ENCODE data around the gene APOBR.
"Not testable (repeated sequence)": the region's sequence is repeated elsewhere in the genome, so short reads cannot be mapped to it uniquely, and the experiment has no call there.

Gene APOBR

DNA sequence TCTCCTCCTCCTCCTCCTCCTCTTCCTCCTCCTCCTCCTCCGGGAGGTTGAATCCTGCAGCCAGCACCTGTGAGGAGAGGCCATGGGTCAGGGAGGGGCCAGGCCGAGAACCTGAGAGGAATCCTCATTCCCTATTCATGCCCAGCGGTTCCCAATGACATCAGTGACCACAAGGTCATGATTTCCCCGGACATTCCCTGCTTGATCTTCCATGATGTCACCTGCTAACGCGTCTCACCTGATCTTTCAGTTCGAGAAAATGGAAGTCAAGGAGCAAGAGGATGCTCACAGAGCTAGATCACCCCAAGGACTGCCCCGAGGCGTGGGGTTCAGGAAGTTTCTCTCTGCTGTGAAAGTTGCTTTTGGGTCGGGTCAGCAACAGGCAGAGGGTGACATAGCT lies 5.4 kb downstream of the APOBR start:
- Histone ChIP-seq H3K9ac (ENCODE audit: low read length in 2 of 2) (no peak overlapping the region), H3K4me3 (ENCODE audit: low read length in 2 of 2) (no peak overlapping the region), H3K27ac (ENCODE audit: low read length) (no peak overlapping the region), H3K4me1 (ENCODE audit: control insufficient read depth, insufficient read depth, low read length) (no peaks in the 10 kb centered on the region), H3K27me3 (ENCODE audit: control insufficient read depth in 1 of 2, insufficient read depth in 2 of 2, low read length in 2 of 2) (peaks cover 0 to 2% of the 10 kb centered on the region in 2 donors), H3K9me3 (ENCODE audit: control insufficient read depth in 2 of 2, low read length in 2 of 2) (no peaks in the 10 kb centered on the region), H3K36me3 (ENCODE audit: control insufficient read depth in 2 of 2, insufficient read depth in 2 of 2, low read length in 2 of 2) (no peaks in the 10 kb centered on the region)

DNA sequence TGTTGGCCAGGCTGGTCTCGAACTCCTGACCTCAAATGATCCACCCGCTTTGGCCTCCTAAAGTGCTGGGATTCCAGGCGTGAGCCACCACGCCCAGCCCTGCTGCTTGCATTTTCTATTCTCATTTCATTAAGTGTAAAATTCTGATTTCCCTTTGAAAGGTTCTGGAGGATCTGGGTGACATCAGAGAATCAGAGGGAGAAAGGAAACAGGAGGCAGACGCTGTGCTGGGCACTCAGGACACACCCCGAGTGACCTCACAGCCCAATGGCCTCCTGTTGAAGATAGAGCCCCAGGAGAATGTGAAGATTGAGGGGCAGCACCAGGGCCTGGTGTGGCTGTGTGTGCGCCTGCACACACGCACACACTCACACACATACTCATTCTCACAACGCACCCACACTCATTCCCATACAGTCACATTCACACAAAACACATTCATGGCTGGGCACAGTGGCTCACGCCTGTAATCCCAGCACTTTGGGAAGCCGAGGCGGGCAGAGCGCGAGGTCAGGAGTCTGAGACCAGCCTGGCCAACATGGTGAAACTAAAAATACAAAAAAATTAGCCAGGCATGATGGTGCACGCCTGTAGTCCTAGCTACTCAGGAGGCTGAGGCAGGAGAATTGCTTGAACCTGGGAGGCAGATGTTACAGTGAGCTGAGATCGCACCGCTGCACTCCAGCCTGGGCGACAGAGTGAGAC lies 6.2 kb downstream of the APOBR start:
- not testable (repeated sequence) for H3K9me3 ChIP-seq (ENCODE audit: control insufficient read depth in 2 of 2, low read length in 2 of 2); H3K27ac ChIP-seq (ENCODE audit: low read length); H3K4me3 ChIP-seq (ENCODE audit: low read length in 2 of 2); H3K9ac ChIP-seq (ENCODE audit: low read length in 2 of 2); H3K27me3 ChIP-seq (ENCODE audit: control insufficient read depth in 1 of 2, insufficient read depth in 2 of 2, low read length in 2 of 2); H3K4me1 ChIP-seq (ENCODE audit: control insufficient read depth, insufficient read depth, low read length); H3K36me3 ChIP-seq (ENCODE audit: control insufficient read depth in 2 of 2, insufficient read depth in 2 of 2, low read length in 2 of 2)

- Histone ChIP-seq H3K4me1 (ENCODE audit: control insufficient read depth, insufficient read depth, low read length) (no peaks in the 10 kb centered on the region), H3K9ac (ENCODE audit: low read length in 2 of 2) (no peak overlapping the region), H3K27ac (ENCODE audit: low read length) (no peak overlapping the region), H3K27me3 (ENCODE audit: control insufficient read depth in 1 of 2, insufficient read depth in 2 of 2, low read length in 2 of 2) (peaks cover 1 to 5% of the 10 kb centered on the region in 2 donors), H3K9me3 (ENCODE audit: control insufficient read depth in 2 of 2, low read length in 2 of 2) (no peaks in the 10 kb centered on the region), H3K36me3 (ENCODE audit: control insufficient read depth in 2 of 2, insufficient read depth in 2 of 2, low read length in 2 of 2) (no peaks in the 10 kb centered on the region), H3K4me3 (ENCODE audit: low read length in 2 of 2) (no peak overlapping the region)
Measured at GRCh38 chr16:28501258-28502232, 7.1 kb downstream of the APOBR start.

- no peak overlapping the region for H3K9ac ChIP-seq (ENCODE audit: low read length in 2 of 2)
- H3K4me3 ChIP-seq (ENCODE audit: low read length in 2 of 2): no peak overlapping the region
- H3K27me3 ChIP-seq (ENCODE audit: control insufficient read depth in 1 of 2, insufficient read depth in 2 of 2, low read length in 2 of 2): peaks cover 3 to 5% of the 10 kb centered on the region in 2 donors
- H3K36me3 ChIP-seq (ENCODE audit: control insufficient read depth in 2 of 2, insufficient read depth in 2 of 2, low read length in 2 of 2): no peaks in the 10 kb centered on the region
- no peak overlapping the region for H3K27ac ChIP-seq (ENCODE audit: low read length)
- H3K9me3 ChIP-seq (ENCODE audit: control insufficient read depth in 2 of 2, low read length in 2 of 2): no peaks in the 10 kb centered on the region
- H3K4me1 ChIP-seq (ENCODE audit: control insufficient read depth, insufficient read depth, low read length): no peaks in the 10 kb centered on the region
Measured at GRCh38 chr16:28502290-28502689, 7.8 kb downstream of the APOBR start.

DNA sequence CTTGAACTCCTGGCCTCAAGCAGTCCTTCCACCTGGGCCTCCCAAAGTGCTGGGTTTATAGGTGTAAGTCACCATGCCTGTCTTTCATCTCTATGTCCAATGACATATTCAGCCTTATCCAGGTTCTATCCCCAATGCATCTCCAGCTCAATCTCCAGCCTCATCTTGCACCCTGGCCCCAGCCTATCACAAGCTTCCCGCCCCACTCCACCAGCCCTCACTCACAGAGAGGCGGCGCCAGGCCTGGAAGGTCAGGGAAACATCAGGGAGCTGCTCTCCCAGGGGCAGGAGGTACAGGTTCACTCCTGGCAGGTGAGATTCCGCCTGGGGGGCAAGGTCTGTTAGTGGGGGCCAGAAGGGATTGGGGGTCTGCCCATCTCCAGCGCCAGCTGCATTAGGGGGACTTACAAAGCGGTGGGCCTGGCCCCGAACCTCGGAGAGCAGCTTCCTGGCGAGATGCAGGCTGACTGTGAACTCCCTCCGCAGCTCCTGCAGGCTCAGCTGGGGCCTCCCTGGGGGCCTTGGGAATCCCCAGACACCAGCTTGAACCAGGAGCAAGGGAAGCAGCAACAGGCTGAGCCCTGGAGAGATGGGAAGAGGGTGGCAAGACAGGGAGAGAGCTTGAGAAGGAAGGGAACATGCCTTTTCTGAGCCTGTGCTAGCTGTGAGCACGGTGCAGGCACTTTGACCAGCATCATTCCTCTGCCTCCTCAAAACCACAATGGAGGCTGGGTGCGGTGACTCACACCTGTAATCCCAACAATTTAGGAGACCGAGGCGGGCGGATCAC lies 9.2 kb downstream of the APOBR start:
- Histone ChIP-seq H3K27ac (ENCODE audit: low read length) (no peak overlapping the region), H3K9me3 (ENCODE audit: control insufficient read depth in 2 of 2, low read length in 2 of 2) (no peaks in the 10 kb centered on the region), H3K36me3 (ENCODE audit: control insufficient read depth in 2 of 2, insufficient read depth in 2 of 2, low read length in 2 of 2) (no peaks in the 10 kb centered on the region), H3K9ac (ENCODE audit: low read length in 2 of 2) (no peak overlapping the region), H3K4me3 (ENCODE audit: low read length in 2 of 2) (no peak overlapping the region), H3K4me1 (ENCODE audit: control insufficient read depth, insufficient read depth, low read length) (no peaks in the 10 kb centered on the region), H3K27me3 (ENCODE audit: control insufficient read depth in 1 of 2, insufficient read depth in 2 of 2, low read length in 2 of 2) (peaks cover 3 to 5% of the 10 kb centered on the region in 2 donors)

GRCh38 chr16:28504707-28505404 lies 10.4 kb downstream of the APOBR start:
- Histone ChIP-seq H3K9ac (ENCODE audit: low read length in 2 of 2) (no peak overlapping the region), H3K4me3 (ENCODE audit: low read length in 2 of 2) (no peak overlapping the region), H3K9me3 (ENCODE audit: control insufficient read depth in 2 of 2, low read length in 2 of 2) (no peaks in the 10 kb centered on the region), H3K4me1 (ENCODE audit: control insufficient read depth, insufficient read depth, low read length) (no peaks in the 10 kb centered on the region), H3K36me3 (ENCODE audit: control insufficient read depth in 2 of 2, insufficient read depth in 2 of 2, low read length in 2 of 2) (no peaks in the 10 kb centered on the region), H3K27me3 (ENCODE audit: control insufficient read depth in 1 of 2, insufficient read depth in 2 of 2, low read length in 2 of 2) (peaks cover 3 to 5% of the 10 kb centered on the region in 2 donors), H3K27ac (ENCODE audit: low read length) (no peak overlapping the region)

- H3K9me3 ChIP-seq (ENCODE audit: control insufficient read depth in 2 of 2, low read length in 2 of 2): no peaks in the 10 kb centered on the region
- H3K4me1 ChIP-seq (ENCODE audit: control insufficient read depth, insufficient read depth, low read length): no peaks in the 10 kb centered on the region
- H3K27me3 ChIP-seq (ENCODE audit: control insufficient read depth in 1 of 2, insufficient read depth in 2 of 2, low read length in 2 of 2): peaks cover 3 to 5% of the 10 kb centered on the region in 2 donors
- H3K36me3 ChIP-seq (ENCODE audit: control insufficient read depth in 2 of 2, insufficient read depth in 2 of 2, low read length in 2 of 2): no peaks in the 10 kb centered on the region
- no peak overlapping the region for H3K4me3 ChIP-seq (ENCODE audit: low read length in 2 of 2)
- no peak overlapping the region for H3K9ac ChIP-seq (ENCODE audit: low read length in 2 of 2)
- no peak overlapping the region for H3K27ac ChIP-seq (ENCODE audit: low read length)
Measured at GRCh38 chr16:28505489-28506137, 11.2 kb downstream of the APOBR start.

- H3K27me3 ChIP-seq (ENCODE audit: control insufficient read depth in 1 of 2, insufficient read depth in 2 of 2, low read length in 2 of 2): peaks cover 2 to 3% of the 10 kb centered on the region in 2 donors
- no peaks in the 10 kb centered on the region for H3K9me3 ChIP-seq (ENCODE audit: control insufficient read depth in 2 of 2, low read length in 2 of 2)
- no peaks in the 10 kb centered on the region for H3K4me1 ChIP-seq (ENCODE audit: control insufficient read depth, insufficient read depth, low read length)
- H3K4me3 ChIP-seq (ENCODE audit: low read length in 2 of 2): no peak overlapping the region
- H3K27ac ChIP-seq (ENCODE audit: low read length): no peak overlapping the region
- no peaks in the 10 kb centered on the region for H3K36me3 ChIP-seq (ENCODE audit: control insufficient read depth in 2 of 2, insufficient read depth in 2 of 2, low read length in 2 of 2)
- H3K9ac ChIP-seq (ENCODE audit: low read length in 2 of 2): no peak overlapping the region
Measured at GRCh38 chr16:28511031-28511430, 16.6 kb downstream of the APOBR start.

- H3K27me3 ChIP-seq (ENCODE audit: control insufficient read depth in 1 of 2, insufficient read depth in 2 of 2, low read length in 2 of 2): no peaks in the 10 kb centered on the region
- H3K9ac ChIP-seq (ENCODE audit: low read length in 2 of 2): no peak overlapping the region
- no peak overlapping the region for H3K4me3 ChIP-seq (ENCODE audit: low read length in 2 of 2)
- H3K36me3 ChIP-seq (ENCODE audit: control insufficient read depth in 2 of 2, insufficient read depth in 2 of 2, low read length in 2 of 2): no peaks in the 10 kb centered on the region
- no peaks in the 10 kb centered on the region for H3K4me1 ChIP-seq (ENCODE audit: control insufficient read depth, insufficient read depth, low read length)
- no peaks in the 10 kb centered on the region for H3K9me3 ChIP-seq (ENCODE audit: control insufficient read depth in 2 of 2, low read length in 2 of 2)
- H3K27ac ChIP-seq (ENCODE audit: low read length): no peak overlapping the region
Measured at GRCh38 chr16:28511801-28512789, 17.7 kb downstream of the APOBR start.
